Liver (tissue), 9 donors: ENCODE data around the gene BIRC6. TPM values are rescaled to one million over a fixed set of nuclear protein-coding genes. Genes with fewer than 3 reads are reported as not detected.

ENCODE experiments used
- DNase-seq: peaks from one replicate; pipeline ENCODE4 v3.0.0-alpha.2; 2017; ENCODE audit warnings: low spot score
- H3K27ac ChIP-seq, 2 donors: one replicate each; pipeline ENCODE4 v1.7.0; 2013; ENCODE audit warnings: inconsistent platforms in 2 of 2, low read length in 2 of 2, control low read depth in 1 of 2, low read depth in 1 of 2, mild to moderate bottlenecking in 1 of 2
- H3K27me3 ChIP-seq, 4 donors: one replicate each; pipeline versions ENCODE4 v1.6.1 to v1.7.0; 2013; ENCODE audit warnings: low read length in 3 of 4, inconsistent platforms in 1 of 4, mild to moderate bottlenecking in 1 of 4, moderate library complexity in 1 of 4; ENCODE audit not compliant: control insufficient read depth in 4 of 4, insufficient read depth in 4 of 4
- H3K36me3 ChIP-seq, 4 donors: one replicate each; pipeline versions ENCODE4 v1.6.1 to v1.7.0; 2013; ENCODE audit warnings: low read length in 3 of 4, mild to moderate bottlenecking in 3 of 4, low read depth in 1 of 4, moderate library complexity in 1 of 4; ENCODE audit not compliant: control insufficient read depth in 4 of 4, insufficient read depth in 3 of 4
- H3K4me1 ChIP-seq, 4 donors: one replicate each; pipeline versions ENCODE4 v1.6.1 to v1.7.0; 2013; ENCODE audit warnings: low read length in 3 of 4, mild to moderate bottlenecking in 3 of 4, moderate library complexity in 1 of 4; ENCODE audit not compliant: control insufficient read depth in 4 of 4, insufficient read depth in 4 of 4
- H3K4me3 ChIP-seq, 3 donors: one replicate each; pipeline versions ENCODE4 v1.6.1 to v1.7.0; 2013; ENCODE audit warnings: low read length in 3 of 3, control low read depth in 1 of 3, low read depth in 1 of 3, mild to moderate bottlenecking in 1 of 3
- H3K9ac ChIP-seq, 2 donors: one replicate each; pipeline ENCODE4 v1.7.0; 2013; ENCODE audit warnings: low read length in 2 of 2, mild to moderate bottlenecking in 2 of 2, moderate library complexity in 2 of 2, control low read depth in 1 of 2, low read depth in 1 of 2
- H3K9me3 ChIP-seq, 4 donors: one replicate each; pipeline versions ENCODE4 v1.6.1 to v1.7.0; 2013; ENCODE audit warnings: low read length in 3 of 4; ENCODE audit not compliant: control insufficient read depth in 4 of 4
- CTCF ChIP-seq: fragments of 150-350 bp; IDR thresholded peaks from 2 replicates; pipeline ENCODE4 v1.5.1; 2017; ENCODE audit warnings: improper control_type of control experiment, low read depth, low read length; ENCODE audit not compliant: missing input control
- EGR1 ChIP-seq, 2 donors: IDR thresholded peaks; 2 replicates each; pipeline ENCODE4 v1.6.1; 2016 to 2018; ENCODE audit warnings: antibody characterized with exemption in 2 of 2, low read depth in 2 of 2
- FOXA1 ChIP-seq: IDR thresholded peaks from 2 replicates; pipeline ENCODE4 v1.6.1; 2016; ENCODE audit warnings: antibody characterized with exemption
- FOXA2 ChIP-seq: IDR thresholded peaks from 2 replicates; pipeline ENCODE4 v1.6.1; 2016; ENCODE audit warnings: antibody characterized with exemption
- GABPA ChIP-seq, 2 donors: IDR thresholded peaks in 1 of 2; conservative IDR thresholded peaks in 1 of 2; 2 replicates each; pipeline ENCODE4 v1.6.1; 2016; ENCODE audit warnings: antibody characterized with exemption in 2 of 2, mild to moderate bottlenecking in 1 of 2, moderate library complexity in 1 of 2
- HNF4A ChIP-seq, 2 donors: conservative IDR thresholded peaks; 2 replicates each; pipeline ENCODE4 v1.6.1; 2016; ENCODE audit warnings: antibody characterized with exemption in 2 of 2, mild to moderate bottlenecking in 2 of 2
- HNF4G ChIP-seq: IDR thresholded peaks from 2 replicates; pipeline ENCODE4 v1.6.1; 2016; ENCODE audit warnings: antibody characterized with exemption
- JUND ChIP-seq, 2 donors: IDR thresholded peaks; 2 replicates each; pipeline ENCODE4 v1.6.1; 2016; ENCODE audit warnings: antibody characterized with exemption in 2 of 2
- MAX ChIP-seq: IDR thresholded peaks from 2 replicates; pipeline ENCODE4 v1.6.1; 2016; ENCODE audit warnings: antibody characterized with exemption
- NR2F2 ChIP-seq: IDR thresholded peaks from 2 replicates; pipeline ENCODE4 v1.6.1; 2016; ENCODE audit warnings: antibody characterized with exemption
- RAD21 ChIP-seq, 2 donors: IDR thresholded peaks; 2 replicates each; pipeline ENCODE4 v1.6.1; 2016; ENCODE audit warnings: antibody characterized with exemption in 2 of 2, mild to moderate bottlenecking in 2 of 2
- RXRA ChIP-seq, 2 donors: IDR thresholded peaks; 2 replicates each; pipeline ENCODE4 v1.6.1; 2017 to 2018; ENCODE audit warnings: antibody characterized with exemption in 2 of 2, mild to moderate bottlenecking in 1 of 2
- SP1 ChIP-seq: IDR thresholded peaks from 2 replicates; pipeline ENCODE4 v1.6.1; 2018; ENCODE audit warnings: antibody characterized with exemption, mild to moderate bottlenecking
- TAF1 ChIP-seq: conservative IDR thresholded peaks from 2 replicates; pipeline ENCODE4 v1.6.1; 2016; ENCODE audit warnings: antibody characterized with exemption, mild to moderate bottlenecking
- YY1 ChIP-seq: IDR thresholded peaks from 2 replicates; pipeline ENCODE4 v1.6.1; 2016; ENCODE audit warnings: antibody characterized with exemption, mild to moderate bottlenecking
- ZBTB33 ChIP-seq: IDR thresholded peaks from 2 replicates; pipeline ENCODE4 v1.6.1; 2016; ENCODE audit warnings: antibody characterized with exemption
- WGBS: extraction: QIAGEN DNeasy Blood & Tissue Kit; methylation state at CpG from one replicate; pipeline ENCODE4 v1.1.7; 2013; 5-methylcytosine and 5-hydroxymethylcytosine counted together
- polyA plus RNA-seq, 2 donors: library from polyadenylated mRNA; stranded (reverse) in 1 of 2; unstranded in 1 of 2; fragments of 200-250 nt in 1 of 2; fragments of >200 nt in 1 of 2; fragmentation: Nextera tagmentation in 1 of 2; extraction: Ambion mirVana in 1 of 2; gene quantifications; one replicate each; pipeline versions ENCODE4 v1.2.1 to v1.2.3, GENCODE V29; 2013 to 2015
- total RNA-seq, 2 donors: library from RNA; depleted of rRNA; stranded (reverse); fragments of >200 nt; gene quantifications; one replicate each; pipeline ENCODE4 v1.2.3, GENCODE V29; 2014
- TF ChIP-seq, protein P1 (sequence below): IDR thresholded peaks from 2 replicates; pipeline ENCODE4 v1.6.1; 2016; ENCODE audit warnings: antibody characterized with exemption
- TF ChIP-seq, protein P2 (sequence below): IDR thresholded peaks from 2 replicates; pipeline ENCODE4 v1.6.1; 2016; ENCODE audit warnings: antibody characterized with exemption, mild to moderate bottlenecking
- donor health status: healthy.
- donor health status: healthy.
- donor health status: healthy.
- donor health status: healthy.
- donor health status: healthy.

BIRC6 gene
- total and polyA plus RNA-seq, 4 donors, result 11.1 to 171 (median 45.2) TPM

- Histone ChIP-seq H3K4me1 (peaks cover 2 to 32% (median 24%) of the 10 kb centered on the region in 4 donors), H3K27ac (peak overlapping the region; percentile 94 to 97), H3K27me3 (no peaks in the 10 kb centered on the region), H3K36me3 (no peaks in the 10 kb centered on the region), H3K9me3 (no peaks in the 10 kb centered on the region), H3K9ac (peak overlapping the region; percentile 60 to 89), H3K4me3 (peak overlapping the region; percentile 71 to 97 (median 93))
- TF ChIP-seq, protein P1, sequence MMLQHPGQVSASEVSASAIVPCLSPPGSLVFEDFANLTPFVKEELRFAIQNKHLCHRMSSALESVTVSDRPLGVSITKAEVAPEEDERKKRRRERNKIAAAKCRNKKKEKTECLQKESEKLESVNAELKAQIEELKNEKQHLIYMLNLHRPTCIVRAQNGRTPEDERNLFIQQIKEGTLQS, result no peak
- TF ChIP-seq MAX, result no peak
- TF ChIP-seq JUND (IDR thresholded peaks at IDR 0.05), result peak in 1 of 2 donors; percentile 32
- TF ChIP-seq FOXA1, result no peak
- TF ChIP-seq YY1, result no peak
- no peak for TF ChIP-seq GABPA (IDR thresholded peaks at IDR 0.05 in 1 of 2, conservative IDR thresholded peaks at IDR 0.05 in 1 of 2)
- TF ChIP-seq CTCF, result no peak
- 10% methylated on average over 10 of the region's 10 CpGs for WGBS
- no peak for DNase-seq
These were observed 695 bp upstream of the BIRC6 start for GRCh38 chr2:32355976-32356680.

GRCh38 chr2:32357318-32358110 lies 691 bp downstream of the BIRC6 start:
- H3K4me1 ChIP-seq, result peaks cover 2 to 32% (median 24%) of the 10 kb centered on the region in 4 donors

More at GRCh38 chr2:32357318-32358110, 691 bp downstream of the BIRC6 start:
- Histone ChIP-seq H3K9me3 (no peaks in the 10 kb centered on the region), H3K27ac (peak overlapping the region; percentile 94 to 97), H3K4me3 (peak overlapping the region; percentile 92 to 99 (median 93)), H3K9ac (peak overlapping the region; percentile 93 to 97), H3K27me3 (no peaks in the 10 kb centered on the region), H3K36me3 (no peaks in the 10 kb centered on the region)
- WGBS, result under 1% methylated on average over 65 of the region's 65 CpGs
- TF ChIP-seq TAF1 (no peak), RAD21 (IDR thresholded peaks at IDR 0.05) (no peak), ZBTB33 (no peak), GABPA (IDR thresholded peaks at IDR 0.05 in 1 of 2, conservative IDR thresholded peaks at IDR 0.05 in 1 of 2) (no peak), YY1 (no peak), RXRA (IDR thresholded peaks at IDR 0.05) (no peak), MAX (no peak), HNF4A (conservative IDR thresholded peaks at IDR 0.05) (no peak), JUND (IDR thresholded peaks at IDR 0.05) (no peak), EGR1 (IDR thresholded peaks at IDR 0.05; ENCODE audit: low read depth in 2 of 2) (no peak), CTCF (no peak), SP1 (no peak), NR2F2 (no peak), FOXA2 (no peak), HNF4G (no peak)
- TF ChIP-seq, protein P2, sequence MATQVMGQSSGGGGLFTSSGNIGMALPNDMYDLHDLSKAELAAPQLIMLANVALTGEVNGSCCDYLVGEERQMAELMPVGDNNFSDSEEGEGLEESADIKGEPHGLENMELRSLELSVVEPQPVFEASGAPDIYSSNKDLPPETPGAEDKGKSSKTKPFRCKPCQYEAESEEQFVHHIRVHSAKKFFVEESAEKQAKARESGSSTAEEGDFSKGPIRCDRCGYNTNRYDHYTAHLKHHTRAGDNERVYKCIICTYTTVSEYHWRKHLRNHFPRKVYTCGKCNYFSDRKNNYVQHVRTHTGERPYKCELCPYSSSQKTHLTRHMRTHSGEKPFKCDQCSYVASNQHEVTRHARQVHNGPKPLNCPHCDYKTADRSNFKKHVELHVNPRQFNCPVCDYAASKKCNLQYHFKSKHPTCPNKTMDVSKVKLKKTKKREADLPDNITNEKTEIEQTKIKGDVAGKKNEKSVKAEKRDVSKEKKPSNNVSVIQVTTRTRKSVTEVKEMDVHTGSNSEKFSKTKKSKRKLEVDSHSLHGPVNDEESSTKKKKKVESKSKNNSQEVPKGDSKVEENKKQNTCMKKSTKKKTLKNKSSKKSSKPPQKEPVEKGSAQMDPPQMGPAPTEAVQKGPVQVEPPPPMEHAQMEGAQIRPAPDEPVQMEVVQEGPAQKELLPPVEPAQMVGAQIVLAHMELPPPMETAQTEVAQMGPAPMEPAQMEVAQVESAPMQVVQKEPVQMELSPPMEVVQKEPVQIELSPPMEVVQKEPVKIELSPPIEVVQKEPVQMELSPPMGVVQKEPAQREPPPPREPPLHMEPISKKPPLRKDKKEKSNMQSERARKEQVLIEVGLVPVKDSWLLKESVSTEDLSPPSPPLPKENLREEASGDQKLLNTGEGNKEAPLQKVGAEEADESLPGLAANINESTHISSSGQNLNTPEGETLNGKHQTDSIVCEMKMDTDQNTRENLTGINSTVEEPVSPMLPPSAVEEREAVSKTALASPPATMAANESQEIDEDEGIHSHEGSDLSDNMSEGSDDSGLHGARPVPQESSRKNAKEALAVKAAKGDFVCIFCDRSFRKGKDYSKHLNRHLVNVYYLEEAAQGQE, result no peak
- TF ChIP-seq, protein P1, result no peak
- peak; percentile 66 for DNase-seq
